DOHH2 (cell line): ENCODE data around the gene NPAS3.

Source experiments
- H3F3A ChIP-seq: fragments of 200-600 bp; sonication (generic), shearing (Covaris generic); 2 replicates; pipeline ENCODE4 v1.6.0; 2016; ENCODE audit warnings: antibody characterized with exemption, mild to moderate bottlenecking; ENCODE audit not compliant: control insufficient read depth, insufficient read depth
- H3K27ac ChIP-seq: fragments of 200-600 bp; sonication (generic); 2 replicates; pipeline ENCODE4 v1.5.1; 2014; ENCODE audit warnings: low read depth, mild to moderate bottlenecking, low read length, moderate library complexity
- H3K27me3 ChIP-seq: fragments of 200-600 bp; sonication (generic); 2 replicates; pipeline ENCODE4 v1.6.1; 2014; ENCODE audit warnings: mild to moderate bottlenecking, low read length, mixed read lengths; ENCODE audit not compliant: control insufficient read depth
- H3K36me3 ChIP-seq: fragments of 200-600 bp; sonication (generic); 2 replicates; pipeline ENCODE4 v1.6.1; 2014; ENCODE audit warnings: mild to moderate bottlenecking, low read length, moderate library complexity, mixed read lengths; ENCODE audit not compliant: control insufficient read depth
- H3K4me1 ChIP-seq: fragments of 200-600 bp; sonication (generic); 2 replicates; pipeline ENCODE4 v1.6.1; 2014; ENCODE audit warnings: mild to moderate bottlenecking, low read length, mixed read lengths; ENCODE audit not compliant: control insufficient read depth
- H3K4me2 ChIP-seq: fragments of 200-600 bp; sonication (generic); 2 replicates; pipeline ENCODE4 v1.6.0; 2014; ENCODE audit warnings: mild to moderate bottlenecking, low read length, moderate library complexity
- H3K4me3 ChIP-seq: fragments of 200-600 bp; sonication (generic); 2 replicates; pipeline ENCODE4 v1.5.1; 2014; ENCODE audit warnings: mild to moderate bottlenecking, low read length, mixed read lengths
- H3K79me2 ChIP-seq: fragments of 200-600 bp; sonication (generic); 2 replicates; pipeline ENCODE4 v1.6.1; 2014; ENCODE audit warnings: mild to moderate bottlenecking, low read length, mixed read lengths; ENCODE audit not compliant: control insufficient read depth
- H3K9me2 ChIP-seq: fragments of 200-600 bp; sonication (generic); replicated peaks from 2 replicates; pipeline ENCODE4 v1.6.1; 2014; ENCODE audit warnings: mild to moderate bottlenecking, low read length, mixed read lengths; ENCODE audit not compliant: control insufficient read depth
- H3K9me3 ChIP-seq: fragments of 200-600 bp; sonication (generic); 2 replicates; pipeline ENCODE4 v1.6.1; 2014; ENCODE audit warnings: antibody characterized with exemption, low read length, mixed read lengths; ENCODE audit not compliant: control insufficient read depth, insufficient read depth
- H4K20me1 ChIP-seq: fragments of 200-600 bp; sonication (generic); 2 replicates; pipeline ENCODE4 v1.6.0; 2014; ENCODE audit warnings: low read depth, mild to moderate bottlenecking, antibody characterized with exemption, low read length, moderate library complexity; ENCODE audit not compliant: control insufficient read depth, insufficient read depth
- CTCF ChIP-seq: fragments of 200-600 bp; sonication (generic); IDR thresholded peaks from one replicate; pipeline ENCODE4 v1.5.1; 2014; ENCODE audit warnings: antibody characterized with exemption, mild to moderate bottlenecking, low read depth, low read length; ENCODE audit not compliant: poor library complexity, severe bottlenecking
- EZH2phosphoT487 ChIP-seq: fragments of 200-600 bp; sonication (generic); IDR thresholded peaks from 2 replicates; pipeline ENCODE4 v1.6.1; 2017; ENCODE audit warnings: borderline replicate concordance, mild to moderate bottlenecking, antibody characterized with exemption, low read length, moderate library complexity, mixed read lengths

The NPAS3 gene

GRCh38 chr14:33052943-33053342, 114.3 kb downstream of the NPAS3 start:
- Histone ChIP-seq H3K79me2 (no peaks in the 10 kb centered on the region), H3K9me2 (no peaks in the 10 kb centered on the region), H3K4me1 (no peaks in the 10 kb centered on the region), H3F3A (no peaks in the 10 kb centered on the region), H3K27ac (no peak overlapping the region), H4K20me1 (no peaks in the 10 kb centered on the region), H3K9me3 (no peaks in the 10 kb centered on the region), H3K4me3 (no peak overlapping the region), H3K4me2 (no peak overlapping the region), H3K27me3 (no peaks in the 10 kb centered on the region), H3K36me3 (no peaks in the 10 kb centered on the region)
- no peak for TF ChIP-seq EZH2phosphoT487
- TF ChIP-seq CTCF: no peak

GRCh38 chr14:33056213-33056612, 117.5 kb downstream of the NPAS3 start:
- H3K79me2 ChIP-seq: no peaks in the 10 kb centered on the region
- no peaks in the 10 kb centered on the region for H3K9me2 ChIP-seq
- H3K27ac ChIP-seq: no peak overlapping the region
- no peaks in the 10 kb centered on the region for H4K20me1 ChIP-seq
- no peak overlapping the region for H3K4me2 ChIP-seq
- no peak overlapping the region for H3K4me3 ChIP-seq
- no peaks in the 10 kb centered on the region for H3K27me3 ChIP-seq
- no peaks in the 10 kb centered on the region for H3F3A ChIP-seq
- H3K9me3 ChIP-seq: no peaks in the 10 kb centered on the region
- TF ChIP-seq EZH2phosphoT487 (no peak), CTCF (no peak)
- H3K4me1 ChIP-seq: no peaks in the 10 kb centered on the region
- H3K36me3 ChIP-seq: no peaks in the 10 kb centered on the region

- no peaks in the 10 kb centered on the region for H4K20me1 ChIP-seq
- H3K9me3 ChIP-seq: no peaks in the 10 kb centered on the region
- H3K27me3 ChIP-seq: no peaks in the 10 kb centered on the region
- no peaks in the 10 kb centered on the region for H3F3A ChIP-seq
- no peak for TF ChIP-seq EZH2phosphoT487
- TF ChIP-seq CTCF: no peak
- H3K4me1 ChIP-seq: no peaks in the 10 kb centered on the region
- H3K79me2 ChIP-seq: no peaks in the 10 kb centered on the region
- H3K36me3 ChIP-seq: no peaks in the 10 kb centered on the region
- no peak overlapping the region for H3K4me3 ChIP-seq
- no peaks in the 10 kb centered on the region for H3K9me2 ChIP-seq
- no peak overlapping the region for H3K4me2 ChIP-seq
- no peak overlapping the region for H3K27ac ChIP-seq
These were observed 118.9 kb downstream of the NPAS3 start for GRCh38 chr14:33057585-33057984.
